ENCODE results near the gene DDR1.

Gene DDR1

GRCh38 chr6:30885481-30885998, 1.2 kb downstream of the DDR1 start:
- TF ChIP-seq, protein P1, sequence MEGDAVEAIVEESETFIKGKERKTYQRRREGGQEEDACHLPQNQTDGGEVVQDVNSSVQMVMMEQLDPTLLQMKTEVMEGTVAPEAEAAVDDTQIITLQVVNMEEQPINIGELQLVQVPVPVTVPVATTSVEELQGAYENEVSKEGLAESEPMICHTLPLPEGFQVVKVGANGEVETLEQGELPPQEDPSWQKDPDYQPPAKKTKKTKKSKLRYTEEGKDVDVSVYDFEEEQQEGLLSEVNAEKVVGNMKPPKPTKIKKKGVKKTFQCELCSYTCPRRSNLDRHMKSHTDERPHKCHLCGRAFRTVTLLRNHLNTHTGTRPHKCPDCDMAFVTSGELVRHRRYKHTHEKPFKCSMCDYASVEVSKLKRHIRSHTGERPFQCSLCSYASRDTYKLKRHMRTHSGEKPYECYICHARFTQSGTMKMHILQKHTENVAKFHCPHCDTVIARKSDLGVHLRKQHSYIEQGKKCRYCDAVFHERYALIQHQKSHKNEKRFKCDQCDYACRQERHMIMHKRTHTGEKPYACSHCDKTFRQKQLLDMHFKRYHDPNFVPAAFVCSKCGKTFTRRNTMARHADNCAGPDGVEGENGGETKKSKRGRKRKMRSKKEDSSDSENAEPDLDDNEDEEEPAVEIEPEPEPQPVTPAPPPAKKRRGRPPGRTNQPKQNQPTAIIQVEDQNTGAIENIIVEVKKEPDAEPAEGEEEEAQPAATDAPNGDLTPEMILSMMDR (IDR thresholded peaks at IDR 0.05; ENCODE audit: control extremely low read depth, extremely low read depth, low read depth, missing control alignments): no peak
- CTCF ChIA-PET: interaction anchor here (1.3 to 5.8 kb wide), 5 partner anchors 11 to 194 kb away, joined by 4 to 34 read pairs (median 27); partner anchors contain the start of gene VARS2
- POLR2A ChIA-PET: no interaction called here
- DNase-seq (ENCODE audit: extremely low spot score): peak; percentile 32

DNA sequence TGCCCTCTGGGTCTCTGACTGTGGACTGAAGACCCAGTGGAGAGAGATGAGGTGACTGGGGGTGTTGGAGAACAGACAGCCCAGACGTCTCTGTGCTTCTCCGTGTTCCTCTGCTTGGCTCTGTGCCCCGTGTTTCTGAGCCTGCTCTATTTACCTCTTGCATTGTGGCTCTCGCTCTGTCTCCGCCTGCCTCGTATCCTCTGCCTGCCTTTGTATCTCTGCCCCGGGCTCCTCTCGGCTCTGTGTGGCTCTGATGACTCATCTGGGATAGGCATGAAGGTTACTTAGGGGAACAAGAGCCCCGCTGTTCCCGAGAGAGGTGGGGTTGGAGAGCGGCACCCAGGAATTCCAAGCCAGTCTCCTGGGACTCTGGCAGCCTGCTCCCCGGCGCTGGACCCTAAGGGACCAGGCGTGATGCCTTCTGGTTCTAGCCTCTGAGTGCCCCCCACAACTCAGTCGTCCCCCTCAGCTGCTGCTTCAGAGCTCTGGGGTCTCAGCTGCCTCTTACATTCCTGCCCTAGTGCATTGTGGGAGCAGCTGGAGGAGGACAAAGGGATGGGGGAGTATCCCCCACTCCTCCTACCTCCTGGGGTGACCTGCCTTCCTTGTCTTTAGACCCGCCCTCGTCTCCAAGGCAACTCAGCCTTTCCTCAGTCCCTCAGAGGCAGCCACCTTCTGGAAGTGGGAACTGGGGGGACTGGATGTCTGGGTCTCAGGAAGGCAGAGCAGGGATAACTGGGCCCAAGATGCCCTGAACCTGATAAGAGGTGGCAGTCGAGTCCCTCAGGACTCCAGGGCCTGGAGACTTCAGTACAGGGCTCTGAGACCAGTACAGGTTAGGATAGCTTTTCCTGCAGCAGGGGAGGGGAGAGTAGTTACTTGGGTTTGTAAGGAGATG, 1.9 kb downstream of the DDR1 start:
- CTCF ChIA-PET: interaction anchor here (1.3 to 5.8 kb wide), 4 partner anchors 9 to 65 kb away, joined by 4 to 34 read pairs (median 28); partner anchors contain the start of gene VARS2
- DNase-seq (ENCODE audit: extremely low spot score): peak; percentile 12
- TF ChIP-seq, protein P1 (IDR thresholded peaks at IDR 0.05; ENCODE audit: control extremely low read depth, extremely low read depth, low read depth, missing control alignments): no peak
- POLR2A ChIA-PET: no interaction called here

- TF ChIP-seq, protein P1 (IDR thresholded peaks at IDR 0.05; ENCODE audit: control extremely low read depth, extremely low read depth, low read depth, missing control alignments): no peak
- ChIA-PET POLR2A (no interaction called here), CTCF (interaction anchor here (1.3 kb wide), 1 partner anchor 8 kb away, joined by 4 read pairs; no protein-coding TSS in a partner anchor)
- DNase-seq (ENCODE audit: extremely low spot score): peak; percentile 6
Measured at GRCh38 chr6:30886897-30887255, 2.6 kb downstream of the DDR1 start.

DNA sequence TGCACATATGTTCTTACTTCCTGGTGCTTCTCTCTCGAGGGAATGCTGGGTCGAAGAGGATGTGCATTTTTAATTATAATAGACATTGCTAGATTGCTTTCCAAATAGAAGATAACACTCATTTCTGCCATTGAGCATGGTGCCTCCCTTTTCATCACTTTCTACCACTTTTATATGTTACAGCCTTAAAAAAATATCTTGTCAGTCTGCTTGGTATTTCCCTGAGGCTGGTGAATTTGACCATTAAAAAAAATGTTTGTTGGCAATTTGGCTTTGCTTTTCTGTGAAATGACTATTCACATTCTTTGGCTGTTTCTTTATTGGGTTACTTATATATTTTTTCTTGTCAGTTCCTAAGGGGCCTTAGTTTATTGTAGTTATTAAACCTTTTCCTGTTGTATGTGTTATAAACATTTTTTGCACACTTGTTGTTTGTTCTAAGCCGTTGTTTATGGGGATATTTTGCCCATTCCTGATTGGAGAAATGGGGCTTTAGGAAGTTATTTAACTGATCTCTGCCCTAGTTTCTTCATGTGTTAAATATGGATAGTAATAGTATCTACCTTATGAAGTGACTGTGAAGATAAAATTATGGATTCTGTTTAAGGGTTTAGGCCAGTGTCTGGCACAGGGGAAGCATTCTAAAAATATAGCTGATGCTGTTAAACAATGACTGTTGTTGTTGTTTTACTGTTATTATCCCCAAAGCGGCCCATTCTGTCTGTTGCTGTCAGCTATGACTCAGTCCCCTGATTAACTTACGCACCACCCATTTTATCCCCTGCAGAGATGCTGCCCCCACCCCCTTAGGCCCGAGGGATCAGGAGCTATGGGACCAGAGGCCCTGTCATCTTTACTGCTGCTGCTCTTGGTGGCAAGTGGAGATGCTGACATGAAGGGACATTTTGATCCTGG, 3.8 kb downstream of the DDR1 start:
- POLR2A ChIA-PET: no interaction called here
- peak; percentile 4 for DNase-seq (ENCODE audit: extremely low spot score)
- CTCF ChIA-PET: interaction anchor here (0.8 to 3.5 kb wide), 4 partner anchors 11 to 66 kb away, joined by 3 to 21 read pairs (median 4); partner anchors contain the start of gene VARS2
- TF ChIP-seq, protein P1 (IDR thresholded peaks at IDR 0.05; ENCODE audit: control extremely low read depth, extremely low read depth, low read depth, missing control alignments): no peak

DNA sequence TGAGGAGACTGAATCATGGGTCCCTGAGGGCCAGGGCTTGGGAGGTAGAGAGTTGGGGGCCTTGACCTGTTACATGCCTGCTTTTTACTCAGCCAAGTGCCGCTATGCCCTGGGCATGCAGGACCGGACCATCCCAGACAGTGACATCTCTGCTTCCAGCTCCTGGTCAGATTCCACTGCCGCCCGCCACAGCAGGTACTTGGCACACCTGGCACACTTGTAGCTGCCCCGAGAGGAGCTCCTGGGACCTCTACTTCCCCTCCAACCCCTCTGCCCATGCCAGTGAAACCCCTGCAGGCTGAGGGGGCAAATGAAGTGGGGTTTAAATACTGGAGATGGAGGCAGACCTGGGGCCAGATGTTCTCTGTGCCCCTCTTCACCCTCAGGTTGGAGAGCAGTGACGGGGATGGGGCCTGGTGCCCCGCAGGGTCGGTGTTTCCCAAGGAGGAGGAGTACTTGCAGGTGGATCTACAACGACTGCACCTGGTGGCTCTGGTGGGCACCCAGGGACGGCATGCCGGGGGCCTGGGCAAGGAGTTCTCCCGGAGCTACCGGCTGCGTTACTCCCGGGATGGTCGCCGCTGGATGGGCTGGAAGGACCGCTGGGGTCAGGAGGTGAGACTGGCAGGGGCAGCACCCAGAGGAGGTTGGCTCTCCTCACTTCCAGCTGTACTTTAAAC, 4.6 kb downstream of the DDR1 start:
- no peak for DNase-seq (ENCODE audit: extremely low spot score)
- CTCF ChIA-PET: interaction anchor here (0.8 to 3.5 kb wide), 6 partner anchors 12 to 198 kb away, joined by 3 to 21 read pairs (median 4); partner anchors contain the start of gene VARS2

More for the DNA sequence above, 4.6 kb downstream of the DDR1 start:
- POLR2A ChIA-PET: interaction anchor here (0.6 kb wide), 1 partner anchor 224 kb away, joined by 4 read pairs; no protein-coding TSS in a partner anchor
- TF ChIP-seq, protein P1 (IDR thresholded peaks at IDR 0.05; ENCODE audit: control extremely low read depth, extremely low read depth, low read depth, missing control alignments): no peak
